DND-41 (cell line): ENCODE results near the gene SIPA1L3.

Experiments
- ATAC-seq: fragments of 200-7000 bp; cut with Tn5 transposase; 3 replicates; pipeline ENCODE4 v1.9.1; 2021; ENCODE audit warnings: low read depth; ENCODE audit not compliant: insufficient read depth
- DNase-seq: peaks from one replicate; pipeline ENCODE4 v3.0.0-alpha.2; 2020
- H2AFZ ChIP-seq: 2 replicates; pipeline ENCODE4 v1.6.0; 2012; ENCODE audit warnings: low read depth, low read length
- H3K27ac ChIP-seq: 2 replicates; pipeline ENCODE4 v1.5.1; 2012; ENCODE audit warnings: low read length, inconsistent platforms
- H3K27me3 ChIP-seq: fragments of 200-600 bp; sonication (generic); 2 replicates; pipeline ENCODE4 v1.6.0; 2012; ENCODE audit warnings: low read length, mild to moderate bottlenecking, inconsistent platforms; ENCODE audit not compliant: insufficient read depth, poor library complexity
- H3K36me3 ChIP-seq: 2 replicates; pipeline ENCODE4 v1.5.1; 2012; ENCODE audit warnings: low read length, inconsistent platforms; ENCODE audit not compliant: insufficient read depth
- H3K4me1 ChIP-seq: 2 replicates; pipeline ENCODE4 v1.5.1; 2012; ENCODE audit warnings: mild to moderate bottlenecking, low read length; ENCODE audit not compliant: insufficient read depth
- H3K4me2 ChIP-seq: 2 replicates; pipeline ENCODE4 v1.6.0; 2012; ENCODE audit warnings: mild to moderate bottlenecking, moderate library complexity, low read length, inconsistent platforms; ENCODE audit not compliant: insufficient read depth
- H3K4me3 ChIP-seq, 2 experiments: fragments of 200-600 bp in 1 of 2; shearing (Covaris generic) in 1 of 2; 2 replicates each; pipeline ENCODE4 v1.5.1; 2012 to 2016; ENCODE audit warnings: inconsistent platforms in 2 of 2, low read length in 2 of 2, mild to moderate bottlenecking in 2 of 2, low read depth in 1 of 2, moderate library complexity in 1 of 2
- H3K79me2 ChIP-seq: 2 replicates; pipeline ENCODE4 v1.6.0; 2012; ENCODE audit warnings: low read length, inconsistent platforms; ENCODE audit not compliant: insufficient read depth
- H3K9ac ChIP-seq: 2 replicates; pipeline ENCODE4 v1.6.0; 2012; ENCODE audit warnings: low read depth, mild to moderate bottlenecking, inconsistent platforms, low read length, moderate library complexity
- H3K9me3 ChIP-seq: 2 replicates; pipeline ENCODE4 v1.5.1; 2012; ENCODE audit warnings: low read length, moderate library complexity, mild to moderate bottlenecking, inconsistent platforms; ENCODE audit not compliant: insufficient read depth, severe bottlenecking
- H4K20me1 ChIP-seq: 2 replicates; pipeline ENCODE4 v1.6.0; 2012; ENCODE audit warnings: low read length; ENCODE audit not compliant: insufficient read depth
- CTCF ChIP-seq: IDR thresholded peaks from 2 replicates; pipeline ENCODE4 v1.5.1; 2012; ENCODE audit warnings: borderline replicate concordance, low read length, moderate library complexity, mild to moderate bottlenecking; ENCODE audit not compliant: poor library complexity, severe bottlenecking; ENCODE audit errors: extremely low read depth
- EZH2 ChIP-seq: IDR thresholded peaks from 3 replicates; pipeline ENCODE4 v1.6.1; 2012; ENCODE audit warnings: borderline replicate concordance, low read depth, mild to moderate bottlenecking, moderate library complexity, low read length, inconsistent platforms; ENCODE audit not compliant: severe bottlenecking

The SIPA1L3 gene

GRCh38 chr19:38036707-38037611 lies 130.0 kb downstream of the SIPA1L3 start:
- no peaks in the 10 kb centered on the region for H3K9me3 ChIP-seq
- no peaks in the 10 kb centered on the region for H4K20me1 ChIP-seq
- H3K4me3 ChIP-seq = no peak overlapping the region
- ATAC-seq (no peak), DNase-seq (no peak)
- H3K36me3 ChIP-seq = no peaks in the 10 kb centered on the region
- H3K79me2 ChIP-seq = no peaks in the 10 kb centered on the region
- no peak overlapping the region for H2AFZ ChIP-seq
- H3K4me1 ChIP-seq = no peaks in the 10 kb centered on the region
- no peaks in the 10 kb centered on the region for H3K27me3 ChIP-seq
- no peak overlapping the region for H3K27ac ChIP-seq
- TF ChIP-seq EZH2 (no peak), CTCF (no peak)
- H3K9ac ChIP-seq = no peak overlapping the region
- no peak overlapping the region for H3K4me2 ChIP-seq

- Histone ChIP-seq H2AFZ (no peak overlapping the region), H3K27ac (no peak overlapping the region), H3K4me3 (no peak overlapping the region), H3K79me2 (no peaks in the 10 kb centered on the region), H4K20me1 (no peaks in the 10 kb centered on the region), H3K4me1 (no peaks in the 10 kb centered on the region), H3K4me2 (no peak overlapping the region), H3K27me3 (no peaks in the 10 kb centered on the region), H3K36me3 (no peaks in the 10 kb centered on the region), H3K9me3 (no peaks in the 10 kb centered on the region), H3K9ac (no peak overlapping the region)
- no peak for DNase-seq
- ATAC-seq = no peak
- no peak for TF ChIP-seq EZH2
- no peak for TF ChIP-seq CTCF
Observed at GRCh38 chr19:38039966-38040365, 133.0 kb downstream of the SIPA1L3 start.

GRCh38 chr19:38042132-38042531 lies 135.1 kb downstream of the SIPA1L3 start:
- Histone ChIP-seq H3K27me3 (no peaks in the 10 kb centered on the region), H3K9me3 (no peaks in the 10 kb centered on the region), H3K4me2 (no peak overlapping the region), H3K27ac (no peak overlapping the region), H3K4me1 (peaks cover 9% of the 10 kb centered on the region), H2AFZ (no peak overlapping the region), H3K36me3 (no peaks in the 10 kb centered on the region), H4K20me1 (no peaks in the 10 kb centered on the region; the same call in 1 of the 2 replicates), H3K9ac (no peak overlapping the region), H3K79me2 (no peaks in the 10 kb centered on the region), H3K4me3 (no peak overlapping the region)
- no peak for ATAC-seq
- TF ChIP-seq CTCF = no peak
- TF ChIP-seq EZH2 = no peak
- no peak for DNase-seq
